HCT116 (cell line): ENCODE data around the gene COL4A4. TPM values are rescaled to one million over a fixed set of nuclear protein-coding genes. Genes with fewer than 3 reads are reported as not detected.

ENCODE experiments used
- ATAC-seq: fragments of 200-7000 bp; cut with Tn5 transposase; 2 replicates; pipeline ENCODE4 v1.9.1; 2020; ENCODE audit warnings: mild to moderate bottlenecking, moderate library complexity
- BruUV-seq: library from RNA; stranded (reverse); fragments of 400-500 nt; replicated peaks from 2 replicates; lab custom pipeline; 2021; lab: Mats Ljungman, UMichigan
- CTCF ChIA-PET: fragments of 300-600 bp; sonication (Branson Sonifier 250); formaldehyde crosslinking; loops from one replicate; lab custom pipeline; 2021; ENCODE audit warnings: antibody characterized with exemption; lab: Charles Lee
- POLR2A ChIA-PET: fragments of 300-600, 350-600 bp; sonication (Branson Sonifier 250); formaldehyde crosslinking; loops from one replicate; lab custom pipeline; 2021; ENCODE audit warnings: antibody characterized with exemption; lab: Charles Lee
- RAD21 ChIA-PET, 2 experiments: fragments of 300-600 bp; sonication (Branson Sonifier 250); formaldehyde crosslinking; loops; one replicate each; lab custom pipeline; 2023; ENCODE audit warnings: low total read pairs in 2 of 2; ENCODE audit not compliant: uncharacterized antibody in 2 of 2, unreplicated experiment in 2 of 2, low non-redundant PET in 1 of 2; lab: Charles Lee
- DNase-seq: peaks from one replicate; pipeline ENCODE4 v3.0.0-alpha.2; 2010; ENCODE audit warnings: low read depth, low spot score
- H2AFZ ChIP-seq: fragments of 200-600 bp; shearing (Covaris generic), sonication (generic); 2 replicates; pipeline ENCODE4 v1.6.1; 2017; ENCODE audit warnings: low read depth, mixed run types, mixed read lengths, antibody characterized with exemption, low read length; ENCODE audit not compliant: poor library complexity, severe bottlenecking
- H3K27ac ChIP-seq: 2 replicates; pipeline ENCODE4 v1.5.1; 2012; ENCODE audit warnings: low read depth, low read length
- H3K27me3 ChIP-seq: fragments of 200-600 bp; sonication (generic); 2 replicates; pipeline ENCODE4 v1.6.1; 2016; ENCODE audit warnings: mixed run types, low read length, mixed read lengths; ENCODE audit not compliant: insufficient read depth
- H3K36me3 ChIP-seq, 2 experiments: fragments of 200-500 bp in 1 of 2; fragments of 200-600 bp in 1 of 2; sonication (Bioruptor generic) in 1 of 2; sonication (generic) in 1 of 2; 2 replicates each; pipeline versions ENCODE4 v1.5.1 to v1.6.1; 2014 to 2016; ENCODE audit warnings: low read length in 2 of 2, inconsistent platforms in 1 of 2, mixed read lengths in 1 of 2, mixed run types in 1 of 2; ENCODE audit not compliant: insufficient read depth in 2 of 2, control insufficient read depth in 1 of 2
- H3K4me1 ChIP-seq, 2 experiments: fragments of 200-600 bp in 1 of 2; sonication (generic) in 1 of 2; 2 replicates each; pipeline versions ENCODE4 v1.5.1 to v1.6.1; 2012 to 2017; ENCODE audit warnings: low read length in 2 of 2, inconsistent platforms in 1 of 2, mild to moderate bottlenecking in 1 of 2, mixed read lengths in 1 of 2, mixed run types in 1 of 2, moderate library complexity in 1 of 2; ENCODE audit not compliant: insufficient read depth in 2 of 2, control insufficient read depth in 1 of 2
- H3K4me2 ChIP-seq: fragments of 200-600 bp; sonication (generic); 2 replicates; pipeline ENCODE4 v1.6.1; 2017; ENCODE audit warnings: mixed run types, low read length, mixed read lengths
- H3K4me3 ChIP-seq, 2 experiments: fragments of 200-600 bp in 1 of 2; sonication (generic) in 1 of 2; replicated peaks in 1 of 2; 2 replicates each; pipeline ENCODE4 v1.5.1; 2011 to 2016; ENCODE audit warnings: low read length in 2 of 2, control low read depth in 1 of 2, low read depth in 1 of 2, mild to moderate bottlenecking in 1 of 2, mixed read lengths in 1 of 2, mixed run types in 1 of 2
- H3K79me2 ChIP-seq: fragments of 200-600 bp; sonication (generic); 2 replicates; pipeline ENCODE4 v1.6.1; 2017; ENCODE audit warnings: mild to moderate bottlenecking, mixed run types, low read length, moderate library complexity, mixed read lengths; ENCODE audit not compliant: insufficient read depth
- H3K9ac ChIP-seq: fragments of 200-600 bp; sonication (generic); 2 replicates; pipeline ENCODE4 v1.6.1; 2016; ENCODE audit warnings: low read length, mixed read lengths
- H3K9me2 ChIP-seq: fragments of 200-600 bp; sonication (generic), shearing (Covaris generic); 2 replicates; pipeline ENCODE4 v1.6.1; 2017; ENCODE audit warnings: mixed run types, mild to moderate bottlenecking, moderate library complexity; ENCODE audit not compliant: insufficient read depth
- H3K9me3 ChIP-seq, 2 experiments: fragments of 200-500 bp in 1 of 2; fragments of 200-600 bp in 1 of 2; sonication (Bioruptor generic) in 1 of 2; sonication (generic) in 1 of 2; 2 replicates each; pipeline ENCODE4 v1.6.1; 2014 to 2017; ENCODE audit warnings: low read length in 2 of 2, mixed read lengths in 2 of 2, inconsistent platforms in 1 of 2, low read depth in 1 of 2, mild to moderate bottlenecking in 1 of 2, mixed run types in 1 of 2, moderate library complexity in 1 of 2; ENCODE audit not compliant: control insufficient read depth in 1 of 2, insufficient read depth in 1 of 2
- H4K20me1 ChIP-seq: fragments of 200-600 bp; sonication (generic), shearing (Covaris generic); 2 replicates; pipeline ENCODE4 v1.6.1; 2017; ENCODE audit warnings: mixed run types, mild to moderate bottlenecking, moderate library complexity; ENCODE audit not compliant: insufficient read depth
- EGR1 ChIP-seq: IDR thresholded peaks from 2 replicates; pipeline ENCODE4 v1.6.1; 2012; ENCODE audit warnings: low read depth
- ELF1 ChIP-seq: IDR thresholded peaks from 2 replicates; pipeline ENCODE4 v1.6.1; 2012; ENCODE audit warnings: low read depth, borderline replicate concordance
- FOSL1 ChIP-seq: IDR thresholded peaks from 2 replicates; pipeline ENCODE4 v1.6.1; 2012; ENCODE audit warnings: low read depth
- JUND ChIP-seq: IDR thresholded peaks from 2 replicates; pipeline ENCODE4 v1.6.1; 2012
- MAX ChIP-seq: IDR thresholded peaks from 2 replicates; pipeline ENCODE4 v1.6.1; 2012
- RAD21 ChIP-seq: IDR thresholded peaks from 2 replicates; pipeline ENCODE4 v1.6.1; 2012; ENCODE audit warnings: low read depth, mild to moderate bottlenecking
- SP1 ChIP-seq: IDR thresholded peaks from 2 replicates; pipeline ENCODE4 v1.6.1; 2012; ENCODE audit warnings: low read depth
- YY1 ChIP-seq: IDR thresholded peaks from 2 replicates; pipeline ENCODE4 v1.6.1; 2011; ENCODE audit warnings: low read length, low read depth, moderate library complexity, mild to moderate bottlenecking; ENCODE audit not compliant: insufficient replicate concordance; ENCODE audit errors: extremely low read depth
- ZBTB33 ChIP-seq: IDR thresholded peaks from 2 replicates; pipeline ENCODE4 v1.6.1; 2011; ENCODE audit warnings: mild to moderate bottlenecking, low read length, moderate library complexity; ENCODE audit not compliant: insufficient replicate concordance; ENCODE audit errors: extremely low read depth
- ZFX ChIP-seq: fragments of 450-650 bp; IDR thresholded peaks from 2 replicates; pipeline ENCODE4 v1.6.1; 2017
- intact Hi-C: fragments of 100-400 bp; cut with micrococcal nuclease; formaldehyde crosslinking; loops from 2 replicates; pipeline ENCODE4 v1.10.0; 2022
- total RNA-seq: library from RNA; stranded (reverse); gene quantifications from one replicate; pipeline ENCODE4 v1.2.1, GENCODE V29; 2021; ENCODE audit not compliant: unreplicated experiment

COL4A4 gene
- total RNA-seq, 1 experiment from 2014 or later, result 5.9 TPM

- no peaks in the 10 kb centered on the region for H3K9me3 ChIP-seq
- POLR2A ChIA-PET, result no interaction called here
- H3K9ac ChIP-seq, result no peak overlapping the region
- no peak for TF ChIP-seq ELF1
- TF ChIP-seq JUND, result no peak
- TF ChIP-seq RAD21, result no peak
- no peak for TF ChIP-seq SP1
- TF ChIP-seq EGR1, result no peak
- TF ChIP-seq FOSL1, result no peak
- no peak for TF ChIP-seq ZBTB33
- TF ChIP-seq ZFX, result no peak
- TF ChIP-seq MAX, result no peak
- no peak for TF ChIP-seq YY1
- TF ChIP-seq, all 23 proteins: peak for 0
- Histone ChIP-seq H2AFZ (no peak overlapping the region), H3K4me3 (no peak overlapping the region), H3K36me3 (0 out of 4 replicates have a peak, but pooled peaks cover 0 to 8% of the 10 kb centered on the region in 2 experiments), H3K27me3 (no peaks in the 10 kb centered on the region), H3K4me1 (peaks cover 34 to 36% of the 10 kb centered on the region in 2 experiments), H3K27ac (no peak overlapping the region), H3K79me2 (no peaks in the 10 kb centered on the region), H3K9me2 (no peaks in the 10 kb centered on the region), H3K4me2 (no peak overlapping the region), H4K20me1 (no peaks in the 10 kb centered on the region)
- ChIA-PET CTCF (no interaction called here), RAD21 (no interaction called here)
- BruUV-seq, result no TSS peak
- intact Hi-C loops, result loop anchor here (10.0 kb wide), 1 partner anchor 807 kb away; no protein-coding TSS in a partner anchor
- DNase-seq (no peak), ATAC-seq (no peak)
Observed at GRCh38 chr2:226991663-226992062, 172.3 kb downstream of the COL4A4 start.
